ENCODE results near the gene MTG1.

DNA sequence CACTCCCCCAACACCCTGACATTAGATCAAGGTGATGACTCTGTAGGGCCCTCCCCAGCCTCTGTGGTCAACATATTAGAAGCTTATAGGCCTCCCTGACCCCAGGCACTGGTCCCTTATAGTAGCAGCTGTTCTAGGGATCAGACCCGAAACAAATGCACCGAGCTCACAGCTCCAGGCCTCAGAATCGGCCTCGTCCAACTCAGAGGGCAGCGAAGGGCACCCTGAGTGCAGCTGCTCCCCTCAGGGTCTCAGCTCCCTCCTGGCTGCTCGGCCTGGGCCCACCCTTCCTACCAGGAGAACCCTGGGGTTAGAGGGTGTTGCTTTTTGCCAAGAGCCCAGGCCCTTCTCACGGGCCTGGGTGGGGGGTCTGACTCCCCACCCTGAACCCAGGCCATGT, 25.8 kb upstream of the MTG1 start:
- TF ChIP-seq, protein P1, sequence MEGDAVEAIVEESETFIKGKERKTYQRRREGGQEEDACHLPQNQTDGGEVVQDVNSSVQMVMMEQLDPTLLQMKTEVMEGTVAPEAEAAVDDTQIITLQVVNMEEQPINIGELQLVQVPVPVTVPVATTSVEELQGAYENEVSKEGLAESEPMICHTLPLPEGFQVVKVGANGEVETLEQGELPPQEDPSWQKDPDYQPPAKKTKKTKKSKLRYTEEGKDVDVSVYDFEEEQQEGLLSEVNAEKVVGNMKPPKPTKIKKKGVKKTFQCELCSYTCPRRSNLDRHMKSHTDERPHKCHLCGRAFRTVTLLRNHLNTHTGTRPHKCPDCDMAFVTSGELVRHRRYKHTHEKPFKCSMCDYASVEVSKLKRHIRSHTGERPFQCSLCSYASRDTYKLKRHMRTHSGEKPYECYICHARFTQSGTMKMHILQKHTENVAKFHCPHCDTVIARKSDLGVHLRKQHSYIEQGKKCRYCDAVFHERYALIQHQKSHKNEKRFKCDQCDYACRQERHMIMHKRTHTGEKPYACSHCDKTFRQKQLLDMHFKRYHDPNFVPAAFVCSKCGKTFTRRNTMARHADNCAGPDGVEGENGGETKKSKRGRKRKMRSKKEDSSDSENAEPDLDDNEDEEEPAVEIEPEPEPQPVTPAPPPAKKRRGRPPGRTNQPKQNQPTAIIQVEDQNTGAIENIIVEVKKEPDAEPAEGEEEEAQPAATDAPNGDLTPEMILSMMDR (conservative IDR thresholded peaks at IDR 0.05; ENCODE audit: low read depth in 2 of 2), result no peak
- TF ChIP-seq, protein P2, sequence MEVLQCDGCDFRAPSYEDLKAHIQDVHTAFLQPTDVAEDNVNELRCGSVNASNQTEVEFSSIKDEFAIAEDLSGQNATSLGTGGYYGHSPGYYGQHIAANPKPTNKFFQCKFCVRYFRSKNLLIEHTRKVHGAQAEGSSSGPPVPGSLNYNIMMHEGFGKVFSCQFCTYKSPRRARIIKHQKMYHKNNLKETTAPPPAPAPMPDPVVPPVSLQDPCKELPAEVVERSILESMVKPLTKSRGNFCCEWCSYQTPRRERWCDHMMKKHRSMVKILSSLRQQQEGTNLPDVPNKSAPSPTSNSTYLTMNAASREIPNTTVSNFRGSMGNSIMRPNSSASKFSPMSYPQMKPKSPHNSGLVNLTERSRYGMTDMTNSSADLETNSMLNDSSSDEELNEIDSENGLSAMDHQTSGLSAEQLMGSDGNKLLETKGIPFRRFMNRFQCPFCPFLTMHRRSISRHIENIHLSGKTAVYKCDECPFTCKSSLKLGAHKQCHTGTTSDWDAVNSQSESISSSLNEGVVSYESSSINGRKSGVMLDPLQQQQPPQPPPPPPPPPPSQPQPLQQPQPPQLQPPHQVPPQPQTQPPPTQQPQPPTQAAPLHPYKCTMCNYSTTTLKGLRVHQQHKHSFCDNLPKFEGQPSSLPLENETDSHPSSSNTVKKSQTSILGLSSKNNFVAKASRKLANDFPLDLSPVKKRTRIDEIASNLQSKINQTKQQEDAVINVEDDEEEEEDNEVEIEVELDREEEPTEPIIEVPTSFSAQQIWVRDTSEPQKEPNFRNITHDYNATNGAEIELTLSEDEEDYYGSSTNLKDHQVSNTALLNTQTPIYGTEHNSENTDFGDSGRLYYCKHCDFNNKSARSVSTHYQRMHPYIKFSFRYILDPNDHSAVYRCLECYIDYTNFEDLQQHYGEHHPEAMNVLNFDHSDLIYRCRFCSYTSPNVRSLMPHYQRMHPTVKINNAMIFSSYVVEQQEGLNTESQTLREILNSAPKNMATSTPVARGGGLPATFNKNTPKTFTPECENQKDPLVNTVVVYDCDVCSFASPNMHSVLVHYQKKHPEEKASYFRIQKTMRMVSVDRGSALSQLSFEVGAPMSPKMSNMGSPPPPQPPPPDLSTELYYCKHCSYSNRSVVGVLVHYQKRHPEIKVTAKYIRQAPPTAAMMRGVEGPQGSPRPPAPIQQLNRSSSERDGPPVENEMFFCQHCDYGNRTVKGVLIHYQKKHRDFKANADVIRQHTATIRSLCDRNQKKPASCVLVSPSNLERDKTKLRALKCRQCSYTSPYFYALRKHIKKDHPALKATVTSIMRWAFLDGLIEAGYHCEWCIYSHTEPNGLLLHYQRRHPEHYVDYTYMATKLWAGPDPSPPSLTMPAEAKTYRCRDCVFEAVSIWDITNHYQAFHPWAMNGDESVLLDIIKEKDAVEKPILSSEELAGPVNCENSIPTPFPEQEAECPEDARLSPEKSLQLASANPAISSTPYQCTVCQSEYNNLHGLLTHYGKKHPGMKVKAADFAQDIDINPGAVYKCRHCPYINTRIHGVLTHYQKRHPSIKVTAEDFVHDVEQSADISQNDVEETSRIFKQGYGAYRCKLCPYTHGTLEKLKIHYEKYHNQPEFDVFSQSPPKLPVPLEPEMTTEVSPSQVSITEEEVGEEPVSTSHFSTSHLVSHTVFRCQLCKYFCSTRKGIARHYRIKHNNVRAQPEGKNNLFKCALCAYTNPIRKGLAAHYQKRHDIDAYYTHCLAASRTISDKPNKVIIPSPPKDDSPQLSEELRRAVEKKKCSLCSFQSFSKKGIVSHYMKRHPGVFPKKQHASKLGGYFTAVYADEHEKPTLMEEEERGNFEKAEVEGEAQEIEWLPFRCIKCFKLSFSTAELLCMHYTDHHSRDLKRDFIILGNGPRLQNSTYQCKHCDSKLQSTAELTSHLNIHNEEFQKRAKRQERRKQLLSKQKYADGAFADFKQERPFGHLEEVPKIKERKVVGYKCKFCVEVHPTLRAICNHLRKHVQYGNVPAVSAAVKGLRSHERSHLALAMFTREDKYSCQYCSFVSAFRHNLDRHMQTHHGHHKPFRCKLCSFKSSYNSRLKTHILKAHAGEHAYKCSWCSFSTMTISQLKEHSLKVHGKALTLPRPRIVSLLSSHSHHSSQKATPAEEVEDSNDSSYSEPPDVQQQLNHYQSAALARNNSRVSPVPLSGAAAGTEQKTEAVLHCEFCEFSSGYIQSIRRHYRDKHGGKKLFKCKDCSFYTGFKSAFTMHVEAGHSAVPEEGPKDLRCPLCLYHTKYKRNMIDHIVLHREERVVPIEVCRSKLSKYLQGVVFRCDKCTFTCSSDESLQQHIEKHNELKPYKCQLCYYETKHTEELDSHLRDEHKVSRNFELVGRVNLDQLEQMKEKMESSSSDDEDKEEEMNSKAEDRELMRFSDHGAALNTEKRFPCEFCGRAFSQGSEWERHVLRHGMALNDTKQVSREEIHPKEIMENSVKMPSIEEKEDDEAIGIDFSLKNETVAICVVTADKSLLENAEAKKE (CRISPR knock-in tag; IDR thresholded peaks at IDR 0.05), result no peak
- no peak for TF ChIP-seq POLR2AphosphoS5 (IDR thresholded peaks at IDR 0.05; ENCODE audit: low read depth)
